Measurements from ENCODE around the gene MAP2K2. TPM values are rescaled to one million over a fixed set of nuclear protein-coding genes. Genes with fewer than 3 reads are reported as not detected.

The MAP2K2 gene
- total and polyA plus RNA-seq, 9 of the 15 experiments (the other 6 are each of a cell fraction or from before 2014, with no cell fraction given): 1.0 to 151 (median 58.3) TPM

DNA sequence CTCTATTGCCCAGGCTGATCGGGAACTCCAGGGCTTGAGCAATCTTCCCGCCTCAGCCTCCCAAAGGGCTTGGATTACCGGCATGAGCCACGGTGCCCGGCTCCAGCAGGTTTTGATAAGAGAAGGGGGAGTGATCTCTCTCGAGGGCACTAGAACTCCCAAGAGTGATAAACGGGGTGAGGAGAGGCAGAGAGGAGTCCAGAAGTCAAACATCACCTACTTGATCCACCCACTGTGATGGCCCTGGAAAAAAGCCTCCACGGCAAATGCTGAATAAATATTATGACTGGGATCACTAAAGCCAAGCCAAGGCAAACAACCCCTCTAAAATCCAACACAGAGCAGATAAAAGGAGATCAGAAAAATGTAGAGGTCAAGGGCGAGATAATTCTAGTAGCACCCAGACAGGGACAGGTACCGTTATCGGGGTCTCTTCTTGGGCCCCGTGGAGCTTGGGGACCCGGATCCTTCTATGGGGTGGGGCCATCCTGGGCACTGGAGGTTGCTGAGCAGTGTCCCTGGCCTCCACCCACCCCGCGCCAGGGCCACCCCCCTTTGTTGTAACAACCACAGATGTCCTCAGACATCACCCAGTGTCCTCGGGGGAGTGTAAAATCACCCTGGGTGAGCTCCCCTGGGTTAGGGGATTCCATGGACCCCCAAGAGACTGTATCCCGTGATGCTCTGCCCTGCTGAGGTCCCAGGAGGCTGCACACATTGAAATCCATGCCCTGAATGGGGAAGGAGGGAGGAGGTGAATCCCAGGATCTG lies 25.8 kb upstream of the MAP2K2 start:
- ChIA-PET POLR2A (no interaction called here), CTCF (ENCODE audit: low intra/inter-chr PET ratio) (no interaction called here)
- Histone ChIP-seq H3K9ac (ENCODE audit: insufficient read depth in 1 of 2, low read depth in 2 of 2, low read length in 2 of 2) (peak overlapping the region in 1 of 2 experiments; percentile 58; a peak in 1 of 4 replicates), H3K4me2 (ENCODE audit: insufficient read depth, low read length) (no peak overlapping the region), H3K4me1 (replicated peaks in 1 of 2; ENCODE audit: control insufficient read depth in 2 of 2, insufficient read depth in 2 of 2, low read length in 2 of 2) (peaks cover 9 to 32% of the 10 kb centered on the region in 2 experiments; a peak in 4 of 5 replicates), H4K20me1 (replicated peaks; ENCODE audit: control insufficient read depth, insufficient read depth, low read length) (no peaks in the 10 kb centered on the region), H3K79me2 (ENCODE audit: control insufficient read depth, insufficient read depth, low read length) (no peaks in the 10 kb centered on the region), H3K9me1 (ENCODE audit: control insufficient read depth, insufficient read depth, low read length) (no peaks in the 10 kb centered on the region), H3K27ac (ENCODE audit: extremely low read depth, low read depth, low read length) (no peak overlapping the region), H3K4me3 (no peak overlapping the region), H2AFZ (ENCODE audit: low read depth, low read length) (no peak overlapping the region), H3K9me3 (replicated peaks; ENCODE audit: control insufficient read depth, insufficient read depth, low read depth, low read length) (no peaks in the 10 kb centered on the region), H3K27me3 (ENCODE audit: control insufficient read depth in 2 of 2, insufficient read depth in 2 of 2, low read length in 2 of 2) (peaks cover 2 to 5% of the 10 kb centered on the region in 2 experiments; a peak in 3 of 5 replicates), H3K36me3 (ENCODE audit: control insufficient read depth, insufficient read depth, low read length) (no peaks in the 10 kb centered on the region)
- intact Hi-C loops (cut with micrococcal nuclease) (no loop called here), in situ Hi-C loops (cut with MboI) (no loop called here)
- TF ChIP-seq, protein P1, sequence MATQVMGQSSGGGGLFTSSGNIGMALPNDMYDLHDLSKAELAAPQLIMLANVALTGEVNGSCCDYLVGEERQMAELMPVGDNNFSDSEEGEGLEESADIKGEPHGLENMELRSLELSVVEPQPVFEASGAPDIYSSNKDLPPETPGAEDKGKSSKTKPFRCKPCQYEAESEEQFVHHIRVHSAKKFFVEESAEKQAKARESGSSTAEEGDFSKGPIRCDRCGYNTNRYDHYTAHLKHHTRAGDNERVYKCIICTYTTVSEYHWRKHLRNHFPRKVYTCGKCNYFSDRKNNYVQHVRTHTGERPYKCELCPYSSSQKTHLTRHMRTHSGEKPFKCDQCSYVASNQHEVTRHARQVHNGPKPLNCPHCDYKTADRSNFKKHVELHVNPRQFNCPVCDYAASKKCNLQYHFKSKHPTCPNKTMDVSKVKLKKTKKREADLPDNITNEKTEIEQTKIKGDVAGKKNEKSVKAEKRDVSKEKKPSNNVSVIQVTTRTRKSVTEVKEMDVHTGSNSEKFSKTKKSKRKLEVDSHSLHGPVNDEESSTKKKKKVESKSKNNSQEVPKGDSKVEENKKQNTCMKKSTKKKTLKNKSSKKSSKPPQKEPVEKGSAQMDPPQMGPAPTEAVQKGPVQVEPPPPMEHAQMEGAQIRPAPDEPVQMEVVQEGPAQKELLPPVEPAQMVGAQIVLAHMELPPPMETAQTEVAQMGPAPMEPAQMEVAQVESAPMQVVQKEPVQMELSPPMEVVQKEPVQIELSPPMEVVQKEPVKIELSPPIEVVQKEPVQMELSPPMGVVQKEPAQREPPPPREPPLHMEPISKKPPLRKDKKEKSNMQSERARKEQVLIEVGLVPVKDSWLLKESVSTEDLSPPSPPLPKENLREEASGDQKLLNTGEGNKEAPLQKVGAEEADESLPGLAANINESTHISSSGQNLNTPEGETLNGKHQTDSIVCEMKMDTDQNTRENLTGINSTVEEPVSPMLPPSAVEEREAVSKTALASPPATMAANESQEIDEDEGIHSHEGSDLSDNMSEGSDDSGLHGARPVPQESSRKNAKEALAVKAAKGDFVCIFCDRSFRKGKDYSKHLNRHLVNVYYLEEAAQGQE (IDR thresholded peaks at IDR 0.05; ENCODE audit: borderline replicate concordance): peak; percentile 9; the same call in 1 of the 2 replicates
- TF ChIP-seq, protein P1 (CRISPR knock-in tag; IDR thresholded peaks at IDR 0.05; ENCODE audit: low read depth): no peak
- TF ChIP-seq NFE2L1 (tag; IDR thresholded peaks at IDR 0.05; ENCODE audit: borderline replicate concordance, low read depth): no peak
- FAIRE-seq: no peak
- DNase-seq (ENCODE audit: extremely low read depth in 1 of 4, low spot score in 3 of 4): no peak
- WGBS (ENCODE audit: insufficient coverage, low coverage, missing lambda C conversion rate): 7% methylated on average over 17 of the region's 17 CpGs
- ATAC-seq: no peak
- BruUV-seq (replicated peaks): no TSS peak
